GM18520 (cell line): ENCODE results near the gene TLR10.

Source experiments
- ATAC-seq: cut with Tn5 transposase; IDR thresholded peaks from one replicate; pipeline ENCODE4 v1.9.1; 2021; ENCODE audit not compliant: unreplicated experiment

TLR10 gene

DNA sequence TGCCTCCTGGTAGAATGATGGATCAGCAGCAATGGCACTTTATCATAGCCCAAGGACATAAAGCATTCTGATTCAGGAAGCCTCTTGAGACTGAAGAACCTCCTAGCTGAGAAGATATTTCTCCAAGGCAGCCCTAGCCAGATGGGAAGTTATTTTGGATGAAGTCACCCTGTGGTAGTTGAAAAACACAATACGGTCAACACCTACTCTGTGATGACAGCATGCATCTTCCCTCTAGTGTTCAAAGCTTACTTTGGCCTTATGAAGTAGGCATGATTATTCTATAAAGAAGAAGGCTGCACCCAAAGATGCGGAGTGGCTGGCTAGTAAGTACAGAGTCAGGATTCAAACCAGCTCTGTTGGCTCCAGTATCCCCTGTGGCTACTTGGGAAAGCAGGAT is 47.9 kb downstream of the TLR10 start:
- ATAC-seq = no peak

GRCh38 chr4:38734446-38734845 is 48.3 kb downstream of the TLR10 start:
- no peak for ATAC-seq

GRCh38 chr4:38733663-38734062 is 49.1 kb downstream of the TLR10 start:
- no peak for ATAC-seq

DNA sequence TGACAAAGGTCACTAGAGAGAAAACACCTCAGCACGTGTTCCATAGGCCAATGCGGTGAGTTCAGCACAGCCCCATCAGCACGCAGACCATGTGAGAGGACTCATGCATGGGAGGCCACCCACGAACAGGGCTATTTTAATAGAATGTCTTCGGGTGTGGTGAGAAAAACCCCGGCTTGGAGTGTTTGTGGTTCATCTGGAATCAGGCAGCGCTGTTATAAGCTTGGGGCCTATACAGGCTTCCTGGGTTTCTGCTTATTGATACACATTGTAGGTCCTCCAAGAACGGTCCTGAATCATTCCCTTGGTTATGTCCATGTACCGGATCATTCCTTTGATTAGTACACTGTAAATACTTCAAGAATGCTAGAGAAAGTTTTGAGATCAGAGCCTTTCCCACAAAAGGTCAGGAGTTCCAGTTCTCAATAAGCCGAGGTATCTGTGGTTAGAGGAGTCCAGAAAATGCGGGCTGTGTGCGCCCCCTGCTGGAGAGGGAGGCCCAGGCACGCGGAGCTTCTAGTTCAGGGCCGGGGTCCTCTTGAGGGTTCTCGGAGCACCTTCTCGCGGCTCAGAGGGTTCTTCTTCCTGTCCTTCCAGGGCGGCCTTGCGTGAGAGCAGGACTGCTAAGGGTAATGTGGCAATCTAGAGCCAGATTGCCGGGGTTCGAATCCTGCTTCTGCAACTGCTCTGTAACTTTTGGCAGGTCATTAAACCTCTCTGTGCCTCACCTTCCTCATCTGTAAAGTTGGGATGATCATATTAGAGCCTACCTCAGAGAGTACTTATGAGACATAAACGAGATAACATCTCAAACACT is 51.8 kb downstream of the TLR10 start:
- ATAC-seq = peak; percentile 85

GRCh38 chr4:38730493-38730829 is 52.3 kb downstream of the TLR10 start:
- no peak for ATAC-seq

DNA sequence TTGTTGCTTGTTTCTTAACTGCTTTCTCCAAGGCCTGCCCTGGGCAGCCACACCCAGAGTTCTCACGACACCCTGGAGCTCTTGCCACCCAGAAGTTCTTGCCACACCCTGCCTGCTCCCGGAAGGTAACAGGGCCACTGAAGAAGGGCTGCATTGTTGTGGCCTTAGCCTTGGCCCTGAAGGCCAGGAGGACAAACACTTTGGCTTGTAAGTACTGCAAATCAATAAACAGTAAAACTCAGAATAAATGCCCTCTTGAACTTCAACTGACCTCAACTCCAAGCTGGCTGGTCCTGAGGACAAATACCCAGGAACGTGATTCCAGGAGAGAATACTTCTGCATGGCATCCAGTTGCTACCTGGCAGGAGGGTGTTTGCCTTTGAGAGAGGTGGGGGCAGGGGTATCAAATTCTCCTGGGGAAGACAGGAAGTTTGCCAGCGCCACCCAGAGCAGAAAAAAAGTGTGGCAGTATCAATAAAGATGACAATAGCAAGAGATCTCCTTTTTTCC is 54.1 kb downstream of the TLR10 start:
- ATAC-seq = no peak

GRCh38 chr4:38724475-38724808 is 58.3 kb downstream of the TLR10 start:
- ATAC-seq = no peak

DNA sequence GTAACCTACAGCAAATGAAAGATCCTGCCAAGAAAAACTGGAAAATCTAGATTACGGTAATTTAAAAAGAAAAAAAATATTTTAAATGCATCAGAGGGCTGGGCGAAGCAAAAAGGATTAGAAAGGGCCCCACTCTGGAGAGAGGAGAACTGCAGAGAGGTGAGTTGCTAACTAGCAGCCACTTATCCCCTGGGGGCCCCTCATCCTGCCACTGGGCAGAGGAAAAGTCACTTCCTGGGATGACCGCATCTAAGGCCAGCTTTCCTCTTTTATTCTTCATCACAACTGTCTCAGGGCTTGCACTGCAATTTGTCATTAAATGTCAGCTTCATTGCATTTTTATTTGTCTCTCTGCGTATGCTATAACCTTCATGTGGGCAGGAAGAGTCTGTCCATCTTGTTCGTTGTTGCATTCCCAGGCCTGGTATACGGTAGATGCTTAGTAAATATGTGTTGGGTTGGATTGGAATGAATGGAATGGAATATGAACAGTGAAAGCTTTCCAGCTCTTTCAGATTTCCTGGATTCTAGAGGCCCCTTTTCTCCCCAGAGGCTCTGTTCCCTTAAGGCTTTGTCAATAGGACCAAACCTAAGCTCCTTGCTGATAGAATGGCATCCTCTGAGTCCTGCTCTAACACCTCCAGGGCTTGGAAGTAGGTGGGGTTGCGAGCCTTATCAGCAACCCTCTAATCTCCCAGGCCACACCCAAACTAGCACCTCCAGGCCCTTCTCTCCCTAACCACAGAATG is 58.9 kb downstream of the TLR10 start:
- no peak for ATAC-seq

DNA sequence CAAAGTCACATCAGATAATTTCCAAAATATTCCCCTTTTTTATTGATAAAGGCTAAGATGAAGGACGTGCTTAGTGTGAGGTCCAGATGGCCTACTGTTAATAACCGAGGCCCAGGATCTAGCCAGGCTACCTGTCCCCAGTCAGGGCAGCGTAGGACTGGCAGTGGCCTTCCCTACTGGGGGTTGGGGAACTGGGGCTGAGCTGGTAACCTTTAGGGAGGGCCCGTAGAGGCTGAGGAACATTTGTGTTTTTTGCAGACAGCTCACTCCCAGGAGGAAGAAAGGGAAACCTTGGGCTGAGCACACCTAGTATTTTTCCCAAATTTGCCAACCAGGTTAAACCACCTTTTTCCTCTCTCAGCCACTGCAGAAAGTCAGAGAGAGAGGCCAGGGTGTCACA is 59.7 kb downstream of the TLR10 start:
- no peak for ATAC-seq
